ENCODE results near the gene HSD17B14.

GRCh38 chr19:48802623-48803022 is 33.7 kb downstream of the HSD17B14 start:
- TF ChIP-seq JUNB (CRISPR knock-in tag; IDR thresholded peaks at IDR 0.05; ENCODE audit: borderline replicate concordance) = no peak
- TF ChIP-seq SP4 (CRISPR knock-in tag; IDR thresholded peaks at IDR 0.05) = no peak
- no peak for TF ChIP-seq KDM3A (CRISPR knock-in tag; IDR thresholded peaks at IDR 0.05; ENCODE audit: low read depth)
- TF ChIP-seq TP53 (CRISPR knock-in tag; conservative IDR thresholded peaks at IDR 0.05) = no peak
- no peak for TF ChIP-seq XBP1 (CRISPR knock-in tag; IDR thresholded peaks at IDR 0.05)
- TF ChIP-seq CTCF (CRISPR knock-in tag; IDR thresholded peaks at IDR 0.05) = no peak
- no peak for TF ChIP-seq ZNF816 (CRISPR knock-in tag; IDR thresholded peaks at IDR 0.05; ENCODE audit: borderline replicate concordance)
- TF ChIP-seq RNF2 (conservative IDR thresholded peaks at IDR 0.05; ENCODE audit: low read depth) = no peak
- TF ChIP-seq ZBTB40 (IDR thresholded peaks at IDR 0.05) = no peak
- no peak for TF ChIP-seq ZBTB40 (CRISPR knock-in tag; IDR thresholded peaks at IDR 0.05)

Measured in HepG2 (cell line).